ENCODE results near the gene IRAK1BP1. TPM values are rescaled to one million over a fixed set of nuclear protein-coding genes. Genes with fewer than 3 reads are reported as not detected.

The IRAK1BP1 gene
- total RNA-seq, result 2.4 and 3.0 TPM in 2 replicates

- ChIA-PET POLR2A (interaction anchor here (0.7 to 1.2 kb wide), 2 partner anchors 211 to 367 kb away, joined by 3 to 8 read pairs; partner anchors contain the start of genes HMGN3 and PHIP), CTCF (no interaction called here)
- no peaks in the 10 kb centered on the region for H3K9me3 Mint-ChIP-seq
- TF ChIP-seq, protein P1, sequence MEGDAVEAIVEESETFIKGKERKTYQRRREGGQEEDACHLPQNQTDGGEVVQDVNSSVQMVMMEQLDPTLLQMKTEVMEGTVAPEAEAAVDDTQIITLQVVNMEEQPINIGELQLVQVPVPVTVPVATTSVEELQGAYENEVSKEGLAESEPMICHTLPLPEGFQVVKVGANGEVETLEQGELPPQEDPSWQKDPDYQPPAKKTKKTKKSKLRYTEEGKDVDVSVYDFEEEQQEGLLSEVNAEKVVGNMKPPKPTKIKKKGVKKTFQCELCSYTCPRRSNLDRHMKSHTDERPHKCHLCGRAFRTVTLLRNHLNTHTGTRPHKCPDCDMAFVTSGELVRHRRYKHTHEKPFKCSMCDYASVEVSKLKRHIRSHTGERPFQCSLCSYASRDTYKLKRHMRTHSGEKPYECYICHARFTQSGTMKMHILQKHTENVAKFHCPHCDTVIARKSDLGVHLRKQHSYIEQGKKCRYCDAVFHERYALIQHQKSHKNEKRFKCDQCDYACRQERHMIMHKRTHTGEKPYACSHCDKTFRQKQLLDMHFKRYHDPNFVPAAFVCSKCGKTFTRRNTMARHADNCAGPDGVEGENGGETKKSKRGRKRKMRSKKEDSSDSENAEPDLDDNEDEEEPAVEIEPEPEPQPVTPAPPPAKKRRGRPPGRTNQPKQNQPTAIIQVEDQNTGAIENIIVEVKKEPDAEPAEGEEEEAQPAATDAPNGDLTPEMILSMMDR (IDR thresholded peaks at IDR 0.05), result no peak
- no peaks in the 10 kb centered on the region for H3K27me3 Mint-ChIP-seq
- peaks cover 20% of the 10 kb centered on the region for H3K4me1 Mint-ChIP-seq
- intact Hi-C loops (cut with micrococcal nuclease), result loop anchor here (1.0 to 5.0 kb wide), 6 partner anchors 90 to 1239 kb away; partner anchors contain the start of genes BCKDHB, HMGN3, LCA5 and PHIP
- peaks cover 6% of the 10 kb centered on the region for H3K36me3 Mint-ChIP-seq (ENCODE audit: low read depth)
- ATAC-seq (ENCODE audit: low read depth) (peak; percentile 96), DNase-seq (peak; percentile 75)
- H3K4me3 Mint-ChIP-seq, result peak within 1 kb of the TSS; percentile 99
- H3K27ac Mint-ChIP-seq, result peak within 1 kb of the TSS; percentile 98
Measured at GRCh38 chr6:78867370-78868040, at the start of gene IRAK1BP1. Gene IRAK1BP1 (plus strand): TSS chr6:78867551. CDS start chr6:78867577, 26 bp downstream.

DNA sequence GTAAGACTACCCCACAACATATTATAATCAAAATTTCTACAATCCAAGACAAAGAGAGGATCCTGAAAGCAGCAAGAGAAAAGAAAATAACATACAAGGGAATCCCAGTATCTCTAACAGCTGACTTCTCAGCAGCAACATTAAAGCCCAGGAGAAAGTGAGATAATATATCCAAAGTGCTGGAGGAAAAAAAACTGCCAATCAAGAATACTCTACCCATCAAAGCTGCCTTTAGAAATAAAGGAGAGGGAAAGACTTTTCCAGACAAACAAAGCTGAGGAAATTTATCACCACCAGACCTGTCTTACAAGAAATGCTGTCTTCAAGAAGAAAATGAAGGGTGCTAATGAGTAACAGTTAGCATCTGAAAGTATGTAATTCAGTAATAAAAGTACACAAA, 43.3 kb upstream of the IRAK1BP1 start:
- ATAC-seq (ENCODE audit: low read depth), result no peak
- ChIA-PET POLR2A (no interaction called here), CTCF (no interaction called here)
- intact Hi-C loops (cut with micrococcal nuclease), result no loop called here
- H3K27me3 Mint-ChIP-seq, result no peaks in the 10 kb centered on the region
- DNase-seq, result no peak
- no peaks in the 10 kb centered on the region for H3K4me1 Mint-ChIP-seq
- no peaks in the 10 kb centered on the region for H3K36me3 Mint-ChIP-seq (ENCODE audit: low read depth)
- H3K27ac Mint-ChIP-seq, result no peak overlapping the region
- H3K4me3 Mint-ChIP-seq, result no peak overlapping the region
- TF ChIP-seq, protein P1 (IDR thresholded peaks at IDR 0.05), result no peak
- H3K9me3 Mint-ChIP-seq, result peaks cover 10% of the 10 kb centered on the region

GRCh38 chr6:78829407-78829806, 37.9 kb upstream of the IRAK1BP1 start:
- Mint-ChIP-seq H3K4me1 (no peaks in the 10 kb centered on the region), H3K27me3 (peaks cover 2% of the 10 kb centered on the region), H3K36me3 (ENCODE audit: low read depth) (no peaks in the 10 kb centered on the region), H3K9me3 (no peaks in the 10 kb centered on the region), H3K27ac (no peak overlapping the region), H3K4me3 (no peak overlapping the region)
- ATAC-seq (ENCODE audit: low read depth), result no peak
- CTCF ChIA-PET, result no interaction called here
- DNase-seq, result no peak
- intact Hi-C loops (cut with micrococcal nuclease), result no loop called here
- POLR2A ChIA-PET, result no interaction called here
- TF ChIP-seq, protein P1 (IDR thresholded peaks at IDR 0.05), result no peak

DNA sequence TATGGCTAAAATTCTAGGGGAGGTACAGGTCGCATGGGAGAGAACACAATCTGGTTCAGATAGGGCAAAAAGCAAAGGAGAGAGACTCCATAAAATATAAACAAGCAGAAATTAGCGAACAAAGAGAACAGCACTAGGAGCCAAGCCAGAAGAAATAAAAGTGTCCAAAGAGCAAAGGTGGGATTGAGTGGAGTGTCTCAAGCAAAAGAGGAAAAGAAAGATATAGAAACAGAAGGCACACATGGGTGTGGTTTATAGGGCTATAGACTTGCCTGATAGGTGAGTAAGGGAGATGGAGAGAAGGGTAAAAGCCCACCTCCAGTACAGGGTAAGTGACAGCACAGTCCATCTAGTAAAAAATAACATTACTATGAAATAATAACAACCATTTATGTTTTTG, 36.5 kb upstream of the IRAK1BP1 start:
- ATAC-seq (ENCODE audit: low read depth) (no peak), DNase-seq (no peak)
- Mint-ChIP-seq H3K4me3 (no peak overlapping the region), H3K36me3 (ENCODE audit: low read depth) (no peaks in the 10 kb centered on the region), H3K9me3 (no peaks in the 10 kb centered on the region), H3K27me3 (peaks cover 2% of the 10 kb centered on the region), H3K4me1 (no peaks in the 10 kb centered on the region), H3K27ac (no peak overlapping the region)
- intact Hi-C loops (cut with micrococcal nuclease), result no loop called here
- TF ChIP-seq, protein P1 (IDR thresholded peaks at IDR 0.05), result no peak
- POLR2A ChIA-PET, result no interaction called here
- CTCF ChIA-PET, result no interaction called here

- POLR2A ChIA-PET, result no interaction called here
- no peak for DNase-seq
- intact Hi-C loops (cut with micrococcal nuclease), result no loop called here
- no peak overlapping the region for H3K4me3 Mint-ChIP-seq
- TF ChIP-seq, protein P1 (IDR thresholded peaks at IDR 0.05), result no peak
- no peak overlapping the region for H3K27ac Mint-ChIP-seq
- CTCF ChIA-PET, result no interaction called here
- no peak for ATAC-seq (ENCODE audit: low read depth)
- no peaks in the 10 kb centered on the region for H3K9me3 Mint-ChIP-seq
- H3K36me3 Mint-ChIP-seq (ENCODE audit: low read depth), result no peaks in the 10 kb centered on the region
- peaks cover 2% of the 10 kb centered on the region for H3K27me3 Mint-ChIP-seq
- no peaks in the 10 kb centered on the region for H3K4me1 Mint-ChIP-seq
Measured at GRCh38 chr6:78831492-78831891, 35.9 kb upstream of the IRAK1BP1 start.
